Suprapubic skin (tissue), 3 donors: Measurements from ENCODE around the gene PLA2G2D.

ENCODE experiments used
- CTCF ChIP-seq, 2 donors: fragments of 200-600 bp in 1 of 2; fragments of 450-650 bp in 1 of 2; sonication (generic) in 1 of 2; IDR thresholded peaks; one replicate each; pipeline ENCODE4 v1.5.1; 2016 to 2019; ENCODE audit warnings: antibody characterized with exemption in 2 of 2, mild to moderate bottlenecking in 1 of 2, moderate library complexity in 1 of 2
- POLR2A ChIP-seq, 2 donors: fragments of 450-650 bp; IDR thresholded peaks; one replicate each; pipeline ENCODE4 v1.6.1; 2017; ENCODE audit warnings: antibody characterized with exemption in 2 of 2, mild to moderate bottlenecking in 2 of 2, moderate library complexity in 2 of 2

GRCh38 chr1:20074055-20074724 is 45.1 kb downstream of the PLA2G2D start:
- TF ChIP-seq CTCF (IDR thresholded peaks at IDR 0.05) (no peak), POLR2A (IDR thresholded peaks at IDR 0.05) (no peak)
